OCI-LY1 (cell line): ENCODE results near the gene MRPL38.

Source experiments
- H2AFZ ChIP-seq: fragments of 200-600 bp; sonication (generic), shearing (Covaris generic); 2 replicates; pipeline ENCODE4 v1.6.0; 2014; ENCODE audit warnings: antibody characterized with exemption, mild to moderate bottlenecking, low read length
- H3F3A ChIP-seq: fragments of 200-600 bp; sonication (generic), shearing (Covaris generic); 2 replicates; pipeline ENCODE4 v1.6.0; 2014; ENCODE audit warnings: mild to moderate bottlenecking, antibody characterized with exemption, low read length, moderate library complexity; ENCODE audit not compliant: insufficient read depth
- H3K27ac ChIP-seq: fragments of 200-600 bp; sonication (generic); 2 replicates; pipeline ENCODE4 v1.5.1; 2014; ENCODE audit warnings: low read length, mixed run types, mild to moderate bottlenecking, low read depth; ENCODE audit not compliant: poor library complexity, severe bottlenecking
- H3K27me3 ChIP-seq: fragments of 200-600 bp; sonication (generic); 2 replicates; pipeline ENCODE4 v1.6.0; 2014; ENCODE audit warnings: antibody characterized with exemption, mild to moderate bottlenecking, low read length, moderate library complexity; ENCODE audit not compliant: insufficient read depth
- H3K36me3 ChIP-seq: fragments of 200-600 bp; sonication (generic); 2 replicates; pipeline ENCODE4 v1.6.1; 2014; ENCODE audit warnings: mild to moderate bottlenecking, antibody characterized with exemption, low read length, moderate library complexity, mixed read lengths; ENCODE audit not compliant: insufficient read depth
- H3K4me1 ChIP-seq: fragments of 200-600 bp; sonication (generic); 2 replicates; pipeline ENCODE4 v1.5.1; 2014; ENCODE audit warnings: mild to moderate bottlenecking, low read length, moderate library complexity; ENCODE audit not compliant: insufficient read depth, severe bottlenecking
- H3K4me2 ChIP-seq: fragments of 200-600 bp; sonication (generic), shearing (Covaris generic); 2 replicates; pipeline ENCODE4 v1.6.1; 2014; ENCODE audit warnings: low read length
- H3K4me3 ChIP-seq: fragments of 200-600 bp; sonication (generic); 2 replicates; pipeline ENCODE4 v1.5.1; 2014; ENCODE audit warnings: low read length, low read depth, mild to moderate bottlenecking, mixed read lengths; ENCODE audit not compliant: poor library complexity, severe bottlenecking
- H3K79me2 ChIP-seq: fragments of 200-600 bp; shearing (Covaris generic); 2 replicates; pipeline ENCODE4 v1.6.1; 2016; ENCODE audit warnings: mixed run types, low read length, mixed read lengths; ENCODE audit not compliant: insufficient read depth
- H3K9ac ChIP-seq: fragments of 200-600 bp; sonication (generic), shearing (Covaris generic); 2 replicates; pipeline ENCODE4 v1.6.1; 2014; ENCODE audit warnings: mild to moderate bottlenecking, low read length, mixed read lengths
- H3K9me2 ChIP-seq: fragments of 200-600 bp; sonication (generic), shearing (Covaris generic); 2 replicates; pipeline ENCODE4 v1.6.1; 2014; ENCODE audit warnings: low read depth, mild to moderate bottlenecking, low read length, mixed read lengths
- H3K9me3 ChIP-seq: fragments of 200-600 bp; shearing (Covaris generic); 2 replicates; pipeline ENCODE4 v1.6.1; 2014; ENCODE audit warnings: low read length, mixed read lengths
- H4K20me1 ChIP-seq: fragments of 200-600 bp; sonication (generic), shearing (Covaris generic); 2 replicates; pipeline ENCODE4 v1.6.0; 2016; ENCODE audit warnings: mild to moderate bottlenecking, low read length; ENCODE audit not compliant: insufficient read depth
- EZH2 ChIP-seq: fragments of 200-600 bp; sonication (generic), shearing (Covaris generic); IDR thresholded peaks from 2 replicates; pipeline ENCODE4 v1.8.0; 2017; ENCODE audit warnings: borderline replicate concordance, mixed run types, mild to moderate bottlenecking, antibody characterized with exemption, low read length, moderate library complexity, mixed read lengths
- TF ChIP-seq, protein P1 (sequence below): fragments of 200-600 bp; sonication (generic), shearing (Covaris generic); IDR thresholded peaks from 2 replicates; pipeline ENCODE4 v1.5.1; 2017; ENCODE audit warnings: mild to moderate bottlenecking, antibody characterized with exemption, low read length, moderate library complexity, mixed read lengths

Gene MRPL38

DNA sequence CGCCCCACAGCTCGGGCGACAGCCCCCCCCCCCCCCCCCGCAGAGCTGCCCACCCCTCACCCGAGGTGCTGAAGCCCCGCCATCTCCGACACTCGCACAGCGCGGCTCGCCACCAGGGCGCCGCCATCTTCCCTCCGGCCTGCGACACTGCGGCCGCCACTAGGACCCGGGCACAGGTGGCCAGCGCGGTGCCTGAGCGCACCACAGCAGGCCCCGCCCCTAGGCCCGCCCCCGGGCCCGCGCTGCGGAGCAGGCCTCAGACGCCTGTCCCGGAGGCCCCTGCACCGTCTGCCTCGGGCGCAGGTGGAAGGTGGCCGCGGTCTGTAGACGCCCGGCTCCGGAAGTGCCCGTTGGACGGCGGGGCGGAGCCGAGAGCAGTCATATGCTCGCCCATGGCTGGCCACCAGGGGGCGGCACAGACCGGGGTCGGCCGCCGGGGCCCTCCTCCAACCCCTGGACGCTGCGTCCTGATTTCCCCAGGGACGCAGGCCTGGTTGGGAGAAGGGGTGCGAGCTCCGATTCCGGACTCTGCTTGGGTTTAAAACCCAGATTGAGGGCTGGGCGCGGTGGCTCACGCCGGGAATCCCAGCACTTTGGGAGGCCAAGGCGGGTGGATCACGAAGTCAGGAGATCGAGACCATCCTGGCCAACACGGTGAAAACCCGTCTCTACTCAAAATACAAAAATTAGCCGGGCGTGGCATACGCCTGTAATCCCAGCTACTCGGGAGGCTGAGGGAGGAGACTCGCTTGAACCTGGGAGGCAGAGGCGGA is at the start of gene MRPL38:
MRPL38 (minus strand) TSS at position 136 of the 773 bp plus-strand sequence; CDS start at position 127, 9 bp downstream.
- Histone ChIP-seq H3K27ac (peak within 1 kb of the TSS; percentile 79), H3K9me2 (no peaks in the 10 kb centered on the region), H3K79me2 (peaks cover 5% of the 10 kb centered on the region; the same call in 1 of the 2 replicates), H3F3A (0 out of 2 replicates have a peak, but pooled peaks cover 7% of the 10 kb centered on the region), H3K9ac (peak within 1 kb of the TSS; percentile 92), H3K4me3 (peak within 1 kb of the TSS; percentile 96), H3K4me2 (peak within 1 kb of the TSS; percentile 98), H3K9me3 (no peaks in the 10 kb centered on the region), H3K4me1 (peaks cover 44% of the 10 kb centered on the region), H2AFZ (no peak within 1 kb of the TSS), H3K27me3 (no peaks in the 10 kb centered on the region), H3K36me3 (peaks cover 31% of the 10 kb centered on the region), H4K20me1 (no peaks in the 10 kb centered on the region)
- TF ChIP-seq, protein P1, sequence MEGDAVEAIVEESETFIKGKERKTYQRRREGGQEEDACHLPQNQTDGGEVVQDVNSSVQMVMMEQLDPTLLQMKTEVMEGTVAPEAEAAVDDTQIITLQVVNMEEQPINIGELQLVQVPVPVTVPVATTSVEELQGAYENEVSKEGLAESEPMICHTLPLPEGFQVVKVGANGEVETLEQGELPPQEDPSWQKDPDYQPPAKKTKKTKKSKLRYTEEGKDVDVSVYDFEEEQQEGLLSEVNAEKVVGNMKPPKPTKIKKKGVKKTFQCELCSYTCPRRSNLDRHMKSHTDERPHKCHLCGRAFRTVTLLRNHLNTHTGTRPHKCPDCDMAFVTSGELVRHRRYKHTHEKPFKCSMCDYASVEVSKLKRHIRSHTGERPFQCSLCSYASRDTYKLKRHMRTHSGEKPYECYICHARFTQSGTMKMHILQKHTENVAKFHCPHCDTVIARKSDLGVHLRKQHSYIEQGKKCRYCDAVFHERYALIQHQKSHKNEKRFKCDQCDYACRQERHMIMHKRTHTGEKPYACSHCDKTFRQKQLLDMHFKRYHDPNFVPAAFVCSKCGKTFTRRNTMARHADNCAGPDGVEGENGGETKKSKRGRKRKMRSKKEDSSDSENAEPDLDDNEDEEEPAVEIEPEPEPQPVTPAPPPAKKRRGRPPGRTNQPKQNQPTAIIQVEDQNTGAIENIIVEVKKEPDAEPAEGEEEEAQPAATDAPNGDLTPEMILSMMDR = peak; percentile 92
- no peak for TF ChIP-seq EZH2

DNA sequence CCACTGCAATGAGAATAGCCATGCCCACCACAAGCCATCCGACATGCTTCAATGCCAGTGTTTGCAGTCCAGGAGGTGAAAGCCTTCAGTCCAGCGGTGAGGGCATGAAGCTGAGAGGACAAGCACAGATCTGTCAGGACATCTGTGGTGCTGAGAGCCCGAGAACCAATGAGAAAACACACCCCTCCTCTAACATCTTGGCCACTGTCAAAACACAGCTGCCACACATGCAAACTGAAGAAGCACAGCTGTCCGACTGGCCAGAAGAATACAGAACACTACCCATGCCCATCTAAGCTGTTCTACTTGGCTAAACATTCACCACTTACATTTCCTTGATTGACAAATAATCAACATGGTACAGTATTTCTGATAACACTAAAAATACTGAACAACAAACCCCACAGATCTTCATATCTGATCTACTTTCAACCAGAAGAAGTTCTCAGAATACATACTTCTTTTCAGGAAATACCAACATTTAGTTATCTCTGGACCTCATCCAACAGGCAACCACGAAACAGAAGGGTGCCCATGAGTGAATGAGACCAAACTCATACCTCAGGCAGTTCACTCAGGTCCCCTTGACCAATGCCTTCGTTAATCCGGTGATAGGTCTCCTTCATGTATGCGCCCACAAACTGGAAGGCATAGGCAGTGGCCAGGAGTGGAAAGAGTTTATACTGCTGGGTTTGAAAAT is 46.3 kb upstream of the MRPL38 start:
- Histone ChIP-seq H2AFZ (no peak overlapping the region), H3K36me3 (peaks cover 75% of the 10 kb centered on the region), H3K9me2 (no peaks in the 10 kb centered on the region), H3K4me2 (no peak overlapping the region), H3K4me3 (no peak overlapping the region), H4K20me1 (no peaks in the 10 kb centered on the region), H3K4me1 (peaks cover 7% of the 10 kb centered on the region), H3K79me2 (no peaks in the 10 kb centered on the region), H3K9ac (no peak overlapping the region), H3K27ac (peak overlapping the region; percentile 41), H3K27me3 (no peaks in the 10 kb centered on the region), H3K9me3 (no peaks in the 10 kb centered on the region), H3F3A (no peaks in the 10 kb centered on the region)
- TF ChIP-seq, protein P1 = no peak
- TF ChIP-seq EZH2 = no peak

DNA sequence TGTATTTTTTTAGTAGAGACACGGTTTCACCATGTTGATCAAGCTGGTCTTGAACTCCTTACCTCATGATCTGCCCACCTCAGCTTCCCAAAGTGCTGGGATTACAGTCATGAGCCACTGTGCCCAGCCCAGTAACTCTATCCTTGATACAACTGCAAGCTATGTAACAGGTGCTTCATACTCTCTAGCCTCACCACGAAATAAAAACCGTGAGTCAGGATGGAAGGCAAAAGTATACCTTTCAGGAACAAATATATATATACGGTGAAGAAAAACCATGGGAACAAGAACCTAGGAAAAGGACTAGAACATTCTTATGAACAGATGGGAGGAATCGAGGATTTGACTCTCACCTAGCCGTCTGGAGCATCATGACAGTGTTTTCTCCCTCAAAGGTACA is 45.7 kb upstream of the MRPL38 start:
- no peak overlapping the region for H2AFZ ChIP-seq
- no peak overlapping the region for H3K27ac ChIP-seq
- TF ChIP-seq, protein P1 = no peak
- no peak for TF ChIP-seq EZH2
- H3K27me3 ChIP-seq = no peaks in the 10 kb centered on the region
- no peak overlapping the region for H3K9ac ChIP-seq
- H3K9me3 ChIP-seq = no peaks in the 10 kb centered on the region
- H3K36me3 ChIP-seq = peaks cover 72% of the 10 kb centered on the region
- peaks cover 7% of the 10 kb centered on the region for H3K4me1 ChIP-seq
- H3K79me2 ChIP-seq = no peaks in the 10 kb centered on the region
- H3K9me2 ChIP-seq = no peaks in the 10 kb centered on the region
- H3K4me2 ChIP-seq = no peak overlapping the region
- no peaks in the 10 kb centered on the region for H4K20me1 ChIP-seq
- H3F3A ChIP-seq = no peaks in the 10 kb centered on the region
- H3K4me3 ChIP-seq = no peak overlapping the region
